IgD-negative memory B cell (primary cell): ENCODE measurements around the gene CCDC27. TPM values are rescaled to one million over a fixed set of nuclear protein-coding genes. Genes with fewer than 3 reads are reported as not detected.
"Not testable (repeated sequence)": the region's sequence is repeated elsewhere in the genome, so short reads cannot be mapped to it uniquely, and the experiment has no call there.

Experiments used
- H3K27ac Mint-ChIP-seq, 3 donors: one replicate each; pipeline ENCODE4 v1.8.0; 2020 to 2022; ENCODE audit warnings: mild to moderate bottlenecking in 3 of 3, mixed read lengths in 3 of 3, moderate library complexity in 1 of 3
- H3K27me3 Mint-ChIP-seq: one replicate; pipeline ENCODE4 v1.8.0; 2021; ENCODE audit warnings: mixed read lengths
- H3K36me3 Mint-ChIP-seq: one replicate; pipeline ENCODE4 v1.8.0; 2020; ENCODE audit warnings: mild to moderate bottlenecking, mixed read lengths
- H3K4me1 Mint-ChIP-seq, 3 donors: one replicate each; pipeline ENCODE4 v1.8.0; 2020 to 2022; ENCODE audit warnings: mixed read lengths in 3 of 3, mild to moderate bottlenecking in 1 of 3
- H3K4me3 Mint-ChIP-seq, 4 donors: one replicate each; pipeline ENCODE4 v1.8.0; 2020 to 2022; ENCODE audit warnings: mild to moderate bottlenecking in 4 of 4, mixed read lengths in 4 of 4, moderate library complexity in 3 of 4
- H3K9me3 Mint-ChIP-seq, 3 donors: one replicate each; pipeline ENCODE4 v1.8.0; 2020 to 2021; ENCODE audit warnings: mixed read lengths in 3 of 3, mild to moderate bottlenecking in 1 of 3
- polyA plus RNA-seq: library from polyadenylated mRNA; unstranded; fragments of 300-500 nt; fragmentation: Illumina TruSeq; gene quantifications from one replicate; pipeline ENCODE4 v1.2.3, GENCODE V29; 2021

CCDC27 gene
- polyA plus RNA-seq, 1 donor from 2014 or later: not detected

DNA sequence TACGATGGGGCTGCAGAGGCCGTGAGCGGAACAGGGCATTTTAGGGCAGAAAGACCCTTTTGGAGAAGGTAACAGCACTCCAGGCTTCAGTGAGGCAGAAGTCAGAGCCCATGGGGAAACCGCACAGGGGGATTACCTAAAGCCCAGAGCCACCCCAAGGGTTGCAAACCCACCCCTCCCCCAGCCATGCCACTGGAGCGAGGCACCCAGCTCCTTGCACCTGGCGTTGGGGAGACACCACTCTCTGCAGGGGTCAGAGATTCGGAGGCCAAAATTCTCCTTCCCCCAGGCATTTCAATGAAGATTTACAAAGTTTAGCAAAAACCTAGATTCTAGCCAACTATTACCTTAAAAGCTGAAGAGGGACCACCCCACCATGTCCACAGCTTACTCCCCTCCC is 38.4 kb upstream of the CCDC27 start:
- Mint-ChIP-seq H3K27ac (no peak overlapping the region), H3K4me3 (no peak overlapping the region), H3K27me3 (peaks cover 13% of the 10 kb centered on the region), H3K9me3 (no peaks in the 10 kb centered on the region), H3K4me1 (peaks cover 0 to 1% (median 0%) of the 10 kb centered on the region in 3 donors), H3K36me3 (no peaks in the 10 kb centered on the region)

DNA sequence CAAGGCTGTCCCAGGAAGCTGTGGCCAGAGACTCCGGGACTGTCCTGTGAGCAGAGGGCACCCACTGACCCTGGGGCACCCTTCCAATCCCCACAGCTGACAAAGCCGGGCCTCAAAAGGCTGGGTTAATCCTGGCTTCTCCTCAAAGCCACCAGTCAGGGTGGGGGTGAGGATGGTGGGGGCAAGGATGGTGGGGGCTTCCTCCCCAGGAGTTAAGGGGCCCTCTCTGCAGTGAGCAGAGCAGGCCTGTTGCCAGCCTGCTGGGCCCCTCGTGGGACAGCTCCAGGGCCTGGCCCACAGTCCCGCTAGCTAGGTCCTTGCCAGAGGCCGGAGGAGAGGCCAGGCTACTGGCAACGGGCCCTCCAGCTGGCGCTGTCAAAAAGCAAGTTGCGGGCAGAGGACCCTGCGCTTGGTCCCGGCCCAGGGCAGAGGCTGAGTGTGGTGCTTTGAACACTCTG is 37.9 kb upstream of the CCDC27 start:
- no peak overlapping the region for H3K27ac Mint-ChIP-seq
- no peaks in the 10 kb centered on the region for H3K9me3 Mint-ChIP-seq
- H3K27me3 Mint-ChIP-seq: peaks cover 13% of the 10 kb centered on the region
- H3K36me3 Mint-ChIP-seq: no peaks in the 10 kb centered on the region
- H3K4me1 Mint-ChIP-seq: peaks cover 0 to 1% (median 0%) of the 10 kb centered on the region in 3 donors
- H3K4me3 Mint-ChIP-seq: no peak overlapping the region

- no peak overlapping the region for H3K27ac Mint-ChIP-seq
- no peaks in the 10 kb centered on the region for H3K9me3 Mint-ChIP-seq
- H3K4me1 Mint-ChIP-seq: peaks cover 0 to 1% (median 0%) of the 10 kb centered on the region in 3 donors
- peaks cover 13% of the 10 kb centered on the region for H3K27me3 Mint-ChIP-seq
- no peak overlapping the region for H3K4me3 Mint-ChIP-seq
- H3K36me3 Mint-ChIP-seq: no peaks in the 10 kb centered on the region
Observed at GRCh38 chr1:3714814-3715213, 37.4 kb upstream of the CCDC27 start.

DNA sequence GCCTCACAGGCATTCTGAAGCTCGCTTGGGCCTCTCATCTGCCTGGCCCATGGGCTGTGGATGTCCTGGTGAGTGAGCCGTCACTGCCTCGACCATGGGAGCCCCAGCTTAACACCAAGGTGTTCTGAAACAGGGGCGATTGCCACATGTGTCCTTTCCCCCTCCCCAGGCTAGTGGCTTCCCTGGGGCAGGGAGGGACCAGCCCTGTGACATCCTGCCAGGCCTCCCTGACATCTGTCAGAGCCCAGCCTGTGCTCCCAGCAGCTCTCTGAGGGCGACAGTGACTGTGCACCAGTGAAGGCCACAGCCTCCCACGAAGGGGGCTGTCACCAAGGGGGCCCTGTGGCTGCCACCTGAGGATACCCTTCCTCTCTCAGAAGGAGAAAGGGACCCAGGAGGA is 35.9 kb upstream of the CCDC27 start:
- no peak overlapping the region for H3K4me3 Mint-ChIP-seq
- H3K9me3 Mint-ChIP-seq: no peaks in the 10 kb centered on the region
- no peaks in the 10 kb centered on the region for H3K36me3 Mint-ChIP-seq
- no peak overlapping the region for H3K27ac Mint-ChIP-seq
- H3K27me3 Mint-ChIP-seq: peaks cover 11% of the 10 kb centered on the region
- H3K4me1 Mint-ChIP-seq: peaks cover 0 to 1% (median 0%) of the 10 kb centered on the region in 3 donors

- H3K9me3 Mint-ChIP-seq: no peaks in the 10 kb centered on the region
- H3K27ac Mint-ChIP-seq: no peak overlapping the region
- peaks cover 0 to 1% (median 0%) of the 10 kb centered on the region in 3 donors for H3K4me1 Mint-ChIP-seq
- H3K36me3 Mint-ChIP-seq: no peaks in the 10 kb centered on the region
- H3K27me3 Mint-ChIP-seq: peaks cover 13% of the 10 kb centered on the region
- H3K4me3 Mint-ChIP-seq: no peak overlapping the region
Observed at GRCh38 chr1:3717041-3717714, 35.1 kb upstream of the CCDC27 start.

GRCh38 chr1:3717715-3718601 is 34.3 kb upstream of the CCDC27 start:
- H3K27ac Mint-ChIP-seq: no peak overlapping the region
- H3K4me3 Mint-ChIP-seq: peak overlapping the region in 1 of 4 donors; percentile 8
- H3K9me3 Mint-ChIP-seq: no peaks in the 10 kb centered on the region
- peaks cover 0 to 1% (median 0%) of the 10 kb centered on the region in 3 donors for H3K4me1 Mint-ChIP-seq
- H3K36me3 Mint-ChIP-seq: no peaks in the 10 kb centered on the region
- peaks cover 11% of the 10 kb centered on the region for H3K27me3 Mint-ChIP-seq

DNA sequence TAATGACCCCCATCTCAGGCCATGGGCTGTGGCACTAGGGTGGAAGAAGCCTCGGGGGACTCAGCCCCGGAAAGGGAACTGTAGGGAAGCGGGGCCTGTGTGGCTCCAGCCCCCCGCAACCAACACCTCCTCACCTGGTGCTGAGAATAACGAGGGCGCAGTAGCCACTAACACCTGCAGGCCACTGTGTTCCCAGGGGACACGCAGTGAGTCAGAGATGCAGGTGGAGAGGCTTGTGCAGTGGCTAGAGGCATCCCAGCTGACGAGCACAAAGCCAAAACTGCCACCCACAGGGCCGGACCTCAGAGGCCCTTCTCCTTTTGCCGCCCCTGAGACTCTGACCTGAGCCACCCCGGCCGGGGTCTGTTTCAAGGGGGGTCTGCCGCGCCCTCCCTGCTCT is 33.5 kb upstream of the CCDC27 start:
- Mint-ChIP-seq H3K27ac (no peak overlapping the region), H3K4me3 (no peak overlapping the region), H3K27me3 (peaks cover 11% of the 10 kb centered on the region), H3K9me3 (no peaks in the 10 kb centered on the region), H3K4me1 (peaks cover 0 to 1% (median 0%) of the 10 kb centered on the region in 3 donors), H3K36me3 (no peaks in the 10 kb centered on the region)

DNA sequence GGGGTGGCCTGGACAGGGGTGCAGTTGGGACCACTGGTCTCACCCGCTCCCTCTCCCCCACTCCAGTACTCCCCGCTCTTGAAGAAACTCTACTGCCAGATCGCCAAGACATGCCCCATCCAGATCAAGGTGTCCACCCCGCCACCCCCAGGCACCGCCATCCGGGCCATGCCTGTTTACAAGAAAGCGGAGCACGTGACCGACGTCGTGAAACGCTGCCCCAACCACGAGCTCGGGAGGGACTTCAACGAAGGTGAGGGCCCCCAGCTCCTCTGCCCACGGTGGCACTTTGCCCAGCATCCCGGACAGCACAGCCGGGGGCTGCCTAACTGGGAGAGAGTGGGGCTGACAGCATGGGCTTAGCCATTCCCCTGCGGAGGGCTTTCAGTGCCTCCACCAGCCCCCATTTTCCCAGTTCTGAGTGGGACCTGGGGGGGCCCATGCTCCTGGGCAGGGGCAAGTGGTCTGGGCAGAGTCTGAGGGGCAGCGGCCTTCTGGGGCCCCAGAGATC is 30.2 kb upstream of the CCDC27 start:
- Mint-ChIP-seq H3K36me3 (no peaks in the 10 kb centered on the region), H3K27me3 (peaks cover 9% of the 10 kb centered on the region), H3K4me1 (no peaks in the 10 kb centered on the region), H3K4me3 (peak overlapping the region in 1 of 4 donors; percentile 43), H3K27ac (peak overlapping the region in 1 of 3 donors; percentile 40), H3K9me3 (no peaks in the 10 kb centered on the region)

DNA sequence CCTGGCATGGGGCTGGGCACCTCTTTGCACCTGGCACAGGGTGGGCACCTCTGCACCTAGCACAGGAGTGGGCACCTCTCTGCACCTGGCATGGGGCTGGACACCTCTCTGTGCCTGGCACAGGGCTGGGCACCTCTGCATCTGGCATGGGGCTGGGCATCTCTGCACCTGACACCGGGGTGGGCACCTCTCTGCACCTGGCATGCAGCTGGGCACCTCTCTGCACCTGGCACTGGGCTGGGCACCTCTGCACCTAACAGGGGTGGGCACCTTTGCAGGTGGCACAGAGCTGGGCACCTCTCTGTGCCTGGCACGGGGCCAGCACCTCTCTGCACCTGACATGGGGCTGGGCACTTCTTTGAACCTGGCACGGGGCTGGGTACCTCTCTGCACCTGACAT is 29.4 kb upstream of the CCDC27 start:
- peaks cover 9% of the 10 kb centered on the region for H3K27me3 Mint-ChIP-seq
- no peak overlapping the region for H3K4me3 Mint-ChIP-seq
- no peak overlapping the region for H3K27ac Mint-ChIP-seq
- no peaks in the 10 kb centered on the region for H3K9me3 Mint-ChIP-seq
- no peaks in the 10 kb centered on the region for H3K4me1 Mint-ChIP-seq
- no peaks in the 10 kb centered on the region for H3K36me3 Mint-ChIP-seq

DNA sequence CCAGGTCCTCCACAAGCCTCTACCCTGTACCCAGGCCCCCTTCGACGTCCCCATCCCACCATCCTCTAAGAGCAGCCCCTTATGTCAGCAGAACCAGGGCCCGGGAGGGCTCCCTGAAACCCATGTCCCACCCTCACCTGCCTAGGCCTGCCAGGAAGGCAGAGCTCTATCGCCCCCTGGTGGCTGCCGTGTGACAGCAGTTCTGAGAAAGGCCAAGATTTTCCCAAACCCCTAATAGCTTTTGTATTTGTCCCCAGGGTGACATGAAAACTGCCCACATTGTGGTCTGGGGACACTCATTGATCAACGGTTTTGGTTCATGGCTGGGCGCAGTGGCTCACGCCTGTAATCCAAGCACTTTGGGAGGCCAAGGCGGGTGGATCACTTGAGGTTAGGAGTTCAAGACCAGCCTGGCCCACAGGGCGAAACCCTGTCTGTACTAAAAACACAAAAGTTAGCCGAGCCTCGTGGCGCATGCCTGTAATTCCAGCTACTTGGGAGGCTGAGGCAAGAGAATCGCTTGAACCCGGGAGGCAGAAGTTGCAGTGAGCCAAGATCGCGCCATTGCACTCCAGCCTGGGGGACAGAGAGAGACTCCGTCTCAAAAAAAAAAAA is 27.7 kb upstream of the CCDC27 start:
- not testable (repeated sequence) for H3K27me3 Mint-ChIP-seq, H3K4me1 Mint-ChIP-seq, H3K36me3 Mint-ChIP-seq, H3K4me3 Mint-ChIP-seq, H3K9me3 Mint-ChIP-seq, H3K27ac Mint-ChIP-seq

DNA sequence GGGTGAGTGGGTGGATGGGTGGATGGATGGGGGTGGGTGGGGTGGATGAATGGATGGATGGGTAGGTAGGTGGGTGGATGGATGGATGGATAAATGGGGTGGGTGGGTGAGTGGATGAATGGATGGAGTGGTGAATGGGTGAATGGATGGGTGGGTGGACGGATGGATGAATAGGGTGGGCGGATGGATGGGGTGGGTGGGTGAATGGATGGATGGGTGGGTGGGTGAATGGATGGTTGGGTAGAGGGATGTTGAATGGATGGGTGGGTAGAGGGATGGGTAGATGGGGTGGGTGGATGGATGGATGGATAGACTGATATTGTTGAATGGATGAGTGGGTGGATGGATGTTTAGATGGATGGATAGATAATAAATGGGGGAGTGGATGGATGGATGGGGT is 26.9 kb upstream of the CCDC27 start:
- Mint-ChIP-seq H3K9me3 (no peaks in the 10 kb centered on the region), H3K4me3 (no peak overlapping the region), H3K36me3 (peaks cover 2% of the 10 kb centered on the region), H3K27ac (no peak overlapping the region), H3K4me1 (no peaks in the 10 kb centered on the region), H3K27me3 (peaks cover 6% of the 10 kb centered on the region)

- H3K27ac Mint-ChIP-seq: no peak overlapping the region
- no peaks in the 10 kb centered on the region for H3K9me3 Mint-ChIP-seq
- H3K4me3 Mint-ChIP-seq: no peak overlapping the region
- H3K36me3 Mint-ChIP-seq: peaks cover 2% of the 10 kb centered on the region
- no peaks in the 10 kb centered on the region for H3K27me3 Mint-ChIP-seq
- H3K4me1 Mint-ChIP-seq: no peaks in the 10 kb centered on the region
Observed at GRCh38 chr1:3727042-3727824, 25.0 kb upstream of the CCDC27 start.

DNA sequence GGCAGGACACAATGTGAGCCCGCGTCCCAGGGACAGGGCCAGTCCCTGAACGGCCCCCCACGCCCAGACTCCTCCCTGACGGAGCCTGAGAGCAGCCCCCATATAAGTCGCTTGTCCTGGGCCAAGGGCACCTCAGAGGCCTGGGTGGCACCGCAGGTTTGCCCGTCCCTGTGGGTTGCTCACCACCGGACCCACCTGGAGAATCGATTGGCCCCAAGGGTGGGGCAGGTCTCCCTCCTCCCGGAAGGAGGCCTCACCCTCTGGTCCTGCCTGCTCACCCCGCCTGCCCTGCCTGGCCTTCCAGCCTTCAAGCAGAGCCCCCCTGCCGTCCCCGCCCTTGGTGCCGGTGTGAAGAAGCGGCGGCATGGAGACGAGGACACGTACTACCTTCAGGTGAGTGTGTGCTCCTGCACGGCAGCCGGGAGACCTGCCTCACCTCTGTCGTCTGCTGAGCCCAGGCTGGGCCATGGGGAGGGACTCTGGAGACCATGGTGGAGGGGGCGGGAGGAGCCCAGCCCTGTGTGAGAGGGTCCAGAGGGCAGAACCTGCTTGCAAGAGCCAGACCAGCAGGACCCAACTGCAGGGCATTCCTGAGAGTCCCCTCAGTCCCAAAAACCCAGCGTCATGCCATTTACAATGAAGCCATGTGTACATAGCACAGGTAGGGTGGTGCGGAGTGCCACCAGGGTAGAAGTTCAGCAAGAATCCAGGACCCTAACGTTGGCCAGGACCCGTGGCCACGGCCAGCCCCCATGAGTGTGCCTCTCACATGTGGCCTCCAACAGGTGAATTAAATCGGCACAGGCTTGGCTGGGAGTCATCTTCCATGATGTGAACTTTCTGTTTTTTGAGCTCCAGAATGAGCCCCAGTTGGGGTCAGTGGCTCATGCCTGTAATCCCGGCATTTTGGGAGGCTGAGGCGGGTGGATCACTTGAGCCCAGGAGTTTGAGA is 24.1 kb upstream of the CCDC27 start:
- Mint-ChIP-seq H3K27ac (no peak overlapping the region), H3K36me3 (peaks cover 2% of the 10 kb centered on the region), H3K9me3 (no peaks in the 10 kb centered on the region), H3K4me3 (no peak overlapping the region), H3K27me3 (no peaks in the 10 kb centered on the region), H3K4me1 (no peaks in the 10 kb centered on the region)
